ENCODE measurements around the gene SSTR3. TPM values are rescaled to one million over a fixed set of nuclear protein-coding genes. Genes with fewer than 3 reads are reported as not detected.

SSTR3 gene
- total and polyA plus RNA-seq, 9 donors: 1.6 to 9.2 (median 4.9) TPM

GRCh38 chr22:37165940-37166674 lies 46.2 kb downstream of the SSTR3 start:
- H3K27me3 ChIP-seq: no peaks in the 10 kb centered on the region
- DNase-seq: no peak
- WGBS, 3 donors: 55 to 58% (median 57%) methylated on average over 23 to 25 of the region's 25 CpGs
- no peaks in the 10 kb centered on the region for H3K36me3 ChIP-seq
- intact Hi-C loops (cut with DNase I): loop anchor here (2.0 to 10.0 kb wide), 4 partner anchors 31 to 89 kb away; no protein-coding TSS in a partner anchor
- H3K27ac ChIP-seq: no peak overlapping the region
- no peaks in the 10 kb centered on the region for H3K9me3 ChIP-seq
- no peak for TF ChIP-seq EP300 (IDR thresholded peaks at IDR 0.05)
- TF ChIP-seq POLR2A (IDR thresholded peaks at IDR 0.05): no peak
- TF ChIP-seq CTCF (IDR thresholded peaks at IDR 0.05): no peak
- no peak overlapping the region for H3K4me3 ChIP-seq
- no peaks in the 10 kb centered on the region for H3K4me1 ChIP-seq (ENCODE audit: insufficient read depth)

GRCh38 chr22:37165066-37165465 lies 47.2 kb downstream of the SSTR3 start:
- intact Hi-C loops (cut with DNase I): loop anchor here in 2 of 4 donors (5.0 to 10.0 kb wide), 2 partner anchors 42 to 90 kb away; no protein-coding TSS in a partner anchor

GRCh38 chr22:37164505-37164887 lies 47.8 kb downstream of the SSTR3 start:
- TF ChIP-seq CTCF (IDR thresholded peaks at IDR 0.05) (no peak), EP300 (IDR thresholded peaks at IDR 0.05) (no peak), POLR2A (IDR thresholded peaks at IDR 0.05) (no peak)
- Histone ChIP-seq H3K4me1 (ENCODE audit: insufficient read depth) (no peaks in the 10 kb centered on the region), H3K4me3 (no peak overlapping the region), H3K36me3 (no peaks in the 10 kb centered on the region), H3K9me3 (no peaks in the 10 kb centered on the region), H3K27me3 (no peaks in the 10 kb centered on the region), H3K27ac (no peak overlapping the region)
- no peak for DNase-seq
- intact Hi-C loops (cut with DNase I): loop anchor here in 1 of 4 donors (10.0 kb wide), 1 partner anchor 90 kb away; no protein-coding TSS in a partner anchor
- WGBS, 3 donors: 61 to 84% (median 66%) methylated on average over 4 to 5 of the region's 5 CpGs

More at GRCh38 chr22:37165066-37165465, 47.2 kb downstream of the SSTR3 start:
- Histone ChIP-seq H3K9me3 (no peaks in the 10 kb centered on the region), H3K4me3 (no peak overlapping the region), H3K36me3 (no peaks in the 10 kb centered on the region), H3K27me3 (no peaks in the 10 kb centered on the region), H3K4me1 (ENCODE audit: insufficient read depth) (no peaks in the 10 kb centered on the region), H3K27ac (no peak overlapping the region)
- no peak for TF ChIP-seq POLR2A (IDR thresholded peaks at IDR 0.05)
- no peak for TF ChIP-seq EP300 (IDR thresholded peaks at IDR 0.05)
- TF ChIP-seq CTCF (IDR thresholded peaks at IDR 0.05): no peak
- WGBS, 3 donors: 82 to 87% (median 85%) methylated on average over 9 of the region's 9 CpGs
- DNase-seq: no peak

- intact Hi-C loops (cut with DNase I): loop anchor here in 1 of 4 donors (10.0 kb wide), 1 partner anchor 91 kb away; no protein-coding TSS in a partner anchor
- no peak for TF ChIP-seq POLR2A (IDR thresholded peaks at IDR 0.05)
- no peak for TF ChIP-seq CTCF (IDR thresholded peaks at IDR 0.05)
- no peak for TF ChIP-seq EP300 (IDR thresholded peaks at IDR 0.05)
- no peak overlapping the region for H3K27ac ChIP-seq
- H3K36me3 ChIP-seq: no peaks in the 10 kb centered on the region
- no peak overlapping the region for H3K4me3 ChIP-seq
- DNase-seq: no peak
- H3K9me3 ChIP-seq: no peaks in the 10 kb centered on the region
- H3K4me1 ChIP-seq (ENCODE audit: insufficient read depth): no peaks in the 10 kb centered on the region
- no peaks in the 10 kb centered on the region for H3K27me3 ChIP-seq
- 84 to 88% (median 87%) methylated on average over 22 of the region's 22 CpGs for WGBS, 3 donors
These were observed 48.4 kb downstream of the SSTR3 start for GRCh38 chr22:37163575-37164504.

Measured in ovary (tissue), 9 donors.